HG03469 (cell line): ENCODE results near the gene CERS1.

Experiments
- ATAC-seq: cut with Tn5 transposase; IDR thresholded peaks from one replicate; pipeline ENCODE4 v1.9.1; 2021; ENCODE audit warnings: mild to moderate bottlenecking, moderate library complexity, moderate number of reproducible peaks; ENCODE audit not compliant: unreplicated experiment

The CERS1 gene

GRCh38 chr19:18859676-18860301 is 36.2 kb downstream of the CERS1 start:
- no peak for ATAC-seq

DNA sequence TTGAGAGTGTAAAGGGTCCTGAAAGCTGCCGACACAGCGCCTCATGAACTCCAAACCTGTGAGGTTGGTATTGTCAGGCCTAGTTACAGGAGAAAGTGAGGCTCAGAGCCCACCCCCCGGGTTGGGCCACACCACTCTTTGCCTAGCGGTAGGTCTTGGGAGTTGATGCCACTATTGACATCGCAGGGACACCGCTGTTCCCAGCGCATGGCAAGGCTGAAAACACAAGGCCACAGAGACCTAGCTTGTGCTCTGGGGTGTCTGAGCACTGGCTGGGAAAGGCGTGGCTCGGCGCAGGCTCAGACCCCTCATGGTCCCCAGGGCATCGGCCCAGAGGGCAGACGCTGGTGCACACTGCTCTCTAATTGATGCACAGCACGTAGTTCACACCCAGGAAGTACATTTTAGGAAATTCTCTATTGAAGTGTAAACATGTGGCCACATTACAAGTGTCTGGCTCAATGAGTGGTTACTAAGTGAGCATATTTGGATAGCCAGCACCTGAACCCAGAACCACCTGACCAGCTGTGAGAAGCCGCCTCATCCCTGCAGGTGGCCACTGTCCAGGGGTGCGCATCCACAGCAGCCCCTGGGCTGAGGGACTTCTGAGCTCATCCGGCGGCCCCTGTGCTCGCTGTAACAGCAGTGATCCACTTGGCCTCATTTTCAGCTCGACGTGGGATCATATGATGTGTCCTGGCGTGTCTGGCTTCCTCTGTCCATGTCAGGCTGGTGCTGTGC is 36.9 kb downstream of the CERS1 start:
- ATAC-seq: no peak

GRCh38 chr19:18857223-18857622 is 38.7 kb downstream of the CERS1 start:
- no peak for ATAC-seq

GRCh38 chr19:18856385-18857126 is 39.4 kb downstream of the CERS1 start:
- ATAC-seq: no peak

GRCh38 chr19:18855647-18856384 is 40.1 kb downstream of the CERS1 start:
- no peak for ATAC-seq

DNA sequence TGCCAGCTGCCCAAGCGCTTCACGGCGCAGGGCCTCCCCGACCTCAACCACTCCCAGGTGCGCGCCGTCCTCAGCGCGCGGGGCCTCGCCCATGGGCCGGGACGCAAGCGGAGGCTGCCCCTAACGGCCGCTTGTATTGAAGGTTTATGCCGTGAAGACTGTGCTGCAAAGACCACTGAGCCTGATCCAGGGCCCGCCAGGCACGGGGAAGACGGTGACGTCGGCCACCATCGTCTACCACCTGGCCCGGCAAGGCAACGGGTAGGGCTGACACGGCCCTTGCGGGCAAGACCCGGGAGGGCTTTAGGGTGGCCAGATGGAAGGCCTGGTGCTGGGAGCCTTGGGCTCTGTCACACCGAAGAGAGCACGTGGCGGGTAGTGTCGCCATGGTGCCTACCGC is 41.0 kb downstream of the CERS1 start:
- ATAC-seq: no peak

DNA sequence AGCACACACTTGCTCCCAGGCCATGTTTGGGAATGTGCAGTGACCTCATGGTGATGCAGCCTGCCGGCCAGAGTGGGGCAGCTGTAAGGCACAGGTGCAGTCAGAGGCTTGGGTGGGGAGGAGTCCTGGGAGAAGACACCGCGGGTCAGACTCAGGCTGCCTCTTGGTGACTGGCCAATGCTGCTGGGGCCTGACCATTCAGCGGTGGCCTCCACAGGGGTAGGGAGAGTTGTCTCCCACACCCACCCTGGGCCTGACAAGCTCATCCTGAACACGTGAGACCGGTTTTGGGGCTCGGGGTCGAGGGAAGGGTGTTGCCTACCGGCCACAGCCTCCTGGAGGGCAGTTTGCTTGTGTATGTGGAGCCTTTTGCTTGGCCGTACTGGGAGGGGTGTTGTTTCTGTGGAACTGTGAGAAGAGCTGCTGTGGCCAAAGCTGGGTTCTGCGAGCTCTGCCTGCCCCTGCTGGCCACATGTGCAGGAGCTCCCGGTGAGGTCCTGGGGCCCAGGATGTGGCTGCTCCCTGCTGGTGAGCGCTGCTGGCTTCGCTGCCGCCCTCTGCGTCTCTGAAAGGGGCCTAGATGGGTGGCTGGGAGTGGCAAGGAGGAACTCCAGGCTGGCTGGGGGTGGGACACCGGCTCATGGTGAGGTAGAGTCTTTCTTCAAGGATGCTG is 42.1 kb downstream of the CERS1 start:
- no peak for ATAC-seq

- no peak for ATAC-seq
These were observed 43.3 kb downstream of the CERS1 start for GRCh38 chr19:18852648-18853047.

GRCh38 chr19:18851673-18852325 is 44.2 kb downstream of the CERS1 start:
- ATAC-seq: no peak

GRCh38 chr19:18850471-18851375 is 45.2 kb downstream of the CERS1 start:
- no peak for ATAC-seq

DNA sequence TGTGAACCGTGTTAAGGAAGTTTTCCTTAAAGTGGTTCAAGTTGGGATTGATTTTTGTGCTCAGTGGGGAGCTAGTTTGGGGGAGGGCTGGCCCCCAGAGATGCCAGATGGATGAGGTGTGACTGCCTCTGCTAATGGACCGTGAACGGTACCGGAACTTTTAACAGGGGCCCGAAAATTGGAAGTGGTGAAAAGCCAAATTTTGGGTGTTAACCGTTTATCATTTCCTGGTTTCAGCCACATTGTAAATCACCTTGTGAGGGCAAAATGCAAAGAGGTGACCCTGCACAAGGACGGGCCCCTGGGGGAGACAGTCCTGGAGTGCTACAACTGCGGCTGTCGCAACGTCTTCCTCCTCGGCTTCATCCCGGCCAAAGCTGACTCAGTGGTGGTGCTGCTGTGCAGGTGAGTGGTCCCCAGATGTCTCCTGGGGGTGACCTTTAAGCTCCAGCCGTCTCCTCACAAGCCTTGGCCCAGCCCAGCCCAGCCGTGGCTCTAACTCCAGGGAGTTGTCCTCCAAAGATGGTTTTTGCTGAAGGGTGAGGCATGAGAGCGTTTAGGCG is 46.0 kb downstream of the CERS1 start:
- no peak for ATAC-seq

DNA sequence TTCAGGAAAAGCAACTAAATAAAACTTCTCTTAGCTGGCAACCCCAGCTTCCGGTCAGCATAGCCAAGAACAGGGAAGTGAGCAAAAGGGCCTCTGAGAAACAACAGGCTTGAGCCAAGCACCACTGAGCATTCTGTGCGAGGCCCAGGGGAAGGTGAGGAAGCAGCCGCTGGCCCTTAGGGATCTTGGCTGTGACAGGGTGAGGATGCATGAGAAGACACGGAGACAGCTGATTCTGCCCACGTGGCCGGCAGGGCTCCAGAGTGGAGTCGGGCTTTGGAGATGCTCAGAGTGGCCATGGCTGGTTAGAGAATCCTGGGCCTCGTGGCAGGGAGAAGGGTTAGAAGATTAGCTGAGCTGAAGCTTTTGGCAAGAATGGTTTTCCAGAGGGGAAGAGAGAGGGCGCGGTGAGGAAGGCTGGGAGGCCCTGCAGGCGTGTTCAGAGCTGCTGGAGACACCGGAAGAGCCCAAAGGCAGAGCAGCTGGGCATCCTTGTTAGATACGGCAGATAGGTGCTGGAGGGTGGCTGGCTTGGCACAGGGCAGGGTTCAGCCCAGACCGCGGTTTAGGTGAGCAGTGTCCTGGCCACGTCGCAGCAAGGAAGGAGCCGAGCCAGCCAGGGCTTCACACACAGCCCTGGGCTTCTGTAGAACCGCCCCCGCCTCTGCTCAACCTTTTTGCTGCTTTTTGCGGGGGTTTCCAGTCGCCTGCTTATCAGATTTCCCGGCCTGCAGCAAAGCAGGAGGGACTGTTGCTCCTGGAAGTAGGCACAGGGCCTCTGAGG is 46.9 kb downstream of the CERS1 start:
- no peak for ATAC-seq

DNA sequence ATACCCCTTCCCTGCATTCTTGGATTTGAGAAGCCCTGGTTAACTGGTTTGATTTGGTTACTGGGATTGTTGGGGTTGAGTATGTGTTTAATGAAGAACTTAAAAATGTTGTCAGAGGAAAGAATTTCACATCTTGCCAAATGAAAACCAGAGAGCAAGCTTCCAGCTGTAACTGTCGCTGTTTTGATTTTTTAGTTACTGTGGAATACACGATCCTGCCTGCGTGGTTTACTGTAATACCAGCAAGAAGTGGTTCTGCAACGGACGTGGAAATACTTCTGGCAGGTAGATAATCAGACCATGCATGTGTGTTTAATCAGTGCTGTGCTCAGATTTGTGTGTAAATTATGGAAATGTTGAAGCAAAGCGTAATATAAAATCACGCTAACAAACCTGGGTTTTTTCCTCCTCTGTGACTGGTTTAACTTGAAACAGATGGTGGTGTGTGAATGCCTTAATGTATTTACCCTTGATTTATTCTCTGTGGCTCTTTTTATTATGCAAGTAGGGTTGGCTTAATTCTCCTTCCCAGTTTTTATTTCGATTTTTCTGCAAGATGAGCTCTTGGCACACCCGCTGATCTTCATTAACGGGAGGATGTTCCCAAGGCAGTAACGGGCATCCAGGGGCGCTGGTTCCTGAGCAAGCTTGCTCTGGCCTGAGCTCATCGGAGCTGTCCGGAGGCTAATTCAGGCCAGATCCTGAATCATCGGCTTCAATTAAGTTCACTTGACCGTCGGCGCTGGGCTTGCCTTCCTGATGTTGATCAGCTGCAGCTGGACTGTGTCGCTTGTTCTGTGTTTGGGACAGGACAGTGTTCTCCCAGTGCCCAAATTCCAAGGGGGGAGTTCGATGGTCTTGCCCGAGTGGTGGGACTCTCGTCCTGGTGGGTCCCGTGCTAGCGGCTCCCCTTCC is 48.2 kb downstream of the CERS1 start:
- ATAC-seq: no peak

- ATAC-seq: no peak
These were observed 49.0 kb downstream of the CERS1 start for GRCh38 chr19:18846862-18847548.

GRCh38 chr19:18845961-18846360 is 50.0 kb downstream of the CERS1 start:
- ATAC-seq: no peak

DNA sequence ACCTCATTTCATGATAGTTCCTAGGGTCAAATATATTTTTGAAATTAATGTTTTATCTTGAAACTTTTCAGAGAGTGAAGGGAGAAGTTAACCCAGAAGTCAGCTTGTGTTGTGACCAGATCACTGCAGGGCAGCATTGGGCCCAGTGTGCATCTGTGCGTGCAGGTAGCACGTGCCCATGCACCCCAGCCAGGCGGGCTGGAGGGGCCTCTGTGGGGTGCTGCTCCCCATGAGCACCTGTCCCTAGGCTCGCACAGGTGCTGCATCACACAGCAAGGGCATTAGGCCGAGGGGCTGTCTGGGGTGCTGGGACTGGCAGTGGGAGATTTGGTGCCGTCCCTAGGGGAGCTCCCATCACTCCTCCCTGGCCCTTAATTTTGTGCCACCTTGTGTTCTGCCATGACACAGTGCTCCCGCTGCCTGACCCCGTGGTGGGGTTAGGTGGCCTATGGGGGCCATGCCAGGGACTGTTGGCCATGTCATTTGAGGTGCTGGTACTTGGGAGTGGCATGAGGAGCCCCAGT is 51.1 kb downstream of the CERS1 start:
- no peak for ATAC-seq
